GM21786 (cell line): ENCODE results near the gene CPHXL.

Experiments
- ATAC-seq: cut with Tn5 transposase; IDR thresholded peaks from one replicate; pipeline ENCODE4 v1.9.1; 2021; ENCODE audit not compliant: unreplicated experiment

CPHXL gene

GRCh38 chr16:75726390-75726789, at the start of gene CPHXL:
TSS of gene CPHXL (minus strand) at chr16:75726490. CDS start at chr16:75726442, 48 bp downstream.
- ATAC-seq: no peak

GRCh38 chr16:75774197-75774596, 47.9 kb upstream of the CPHXL start:
- no peak for ATAC-seq

DNA sequence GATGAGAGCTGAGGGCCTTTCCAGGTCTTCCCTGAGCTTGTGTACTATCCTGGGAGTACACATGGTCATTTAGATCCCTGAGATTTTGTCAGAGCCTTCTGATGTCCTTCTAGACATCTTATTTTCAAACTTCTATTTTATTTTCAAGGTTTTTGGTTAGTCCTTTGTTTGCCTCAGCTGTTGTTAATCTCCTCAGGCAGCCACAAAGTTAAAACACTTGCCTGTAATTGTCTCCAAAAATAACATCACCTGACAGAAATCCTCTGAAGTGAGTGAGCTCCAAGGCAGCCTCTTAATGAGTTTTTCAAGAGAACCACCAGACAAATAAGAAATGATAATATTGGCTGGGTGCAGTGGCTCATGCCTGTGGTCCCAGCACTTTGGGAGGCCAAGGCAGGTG, 43.8 kb upstream of the CPHXL start:
- no peak for ATAC-seq

DNA sequence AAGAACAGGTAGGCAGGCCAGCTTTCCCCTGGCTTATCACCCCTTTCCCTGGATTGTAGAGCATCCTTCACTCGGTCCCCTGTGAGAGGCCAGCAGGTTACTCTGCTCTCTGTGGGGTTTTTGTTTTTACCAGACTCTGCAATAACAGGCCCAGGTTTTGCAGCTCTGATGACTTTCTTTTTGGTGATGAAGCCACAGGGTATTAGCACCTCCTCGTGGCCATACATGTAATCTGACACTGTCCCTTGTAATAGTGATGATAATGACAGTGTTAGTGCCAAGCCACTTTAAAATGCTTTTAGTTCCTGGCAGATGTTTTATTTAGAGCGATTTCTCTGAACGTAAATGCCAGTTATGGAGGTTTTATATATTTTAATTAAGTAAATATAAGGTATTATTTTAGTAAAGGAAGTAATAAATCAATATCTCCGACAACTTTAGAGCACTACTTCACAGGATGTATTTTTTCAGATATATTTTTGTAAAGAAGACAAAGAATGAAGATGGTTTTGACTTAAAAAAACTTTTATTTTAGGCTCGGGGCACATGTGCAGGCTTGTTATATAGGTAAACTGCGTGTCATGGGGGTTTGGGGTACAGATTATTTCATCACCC, 38.0 kb upstream of the CPHXL start:
- ATAC-seq: peak; percentile 87

- no peak for ATAC-seq
These were observed 36.9 kb upstream of the CPHXL start for GRCh38 chr16:75763204-75763603.

DNA sequence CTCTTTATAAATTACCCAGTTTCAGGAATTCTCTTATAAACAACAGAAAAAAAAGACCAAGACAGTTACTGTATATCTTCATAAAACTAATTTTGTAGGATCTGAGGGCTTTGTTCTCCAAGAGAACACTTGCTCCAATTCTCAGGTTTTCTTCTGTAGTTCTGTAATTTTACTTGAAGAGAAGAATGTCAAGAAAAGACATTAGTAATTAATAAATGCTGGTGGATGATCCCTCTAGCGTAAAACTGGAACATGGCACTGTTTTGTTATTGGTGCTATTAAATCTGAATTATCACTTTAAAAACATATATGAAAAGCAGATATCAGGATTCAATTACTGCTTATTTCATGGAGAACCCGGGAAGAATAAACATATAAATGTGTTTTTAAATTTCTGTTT, 36.5 kb upstream of the CPHXL start:
- ATAC-seq: no peak

GRCh38 chr16:75761108-75761507, 34.8 kb upstream of the CPHXL start:
- peak; percentile 8 for ATAC-seq

- ATAC-seq: no peak
These were observed 33.8 kb upstream of the CPHXL start for GRCh38 chr16:75760018-75760519.

GRCh38 chr16:75758215-75758614, 31.9 kb upstream of the CPHXL start:
- no peak for ATAC-seq

- ATAC-seq: no peak
These were observed 27.9 kb upstream of the CPHXL start for GRCh38 chr16:75754141-75754540.

- ATAC-seq: no peak
These were observed 24.2 kb upstream of the CPHXL start for GRCh38 chr16:75750528-75750927.

DNA sequence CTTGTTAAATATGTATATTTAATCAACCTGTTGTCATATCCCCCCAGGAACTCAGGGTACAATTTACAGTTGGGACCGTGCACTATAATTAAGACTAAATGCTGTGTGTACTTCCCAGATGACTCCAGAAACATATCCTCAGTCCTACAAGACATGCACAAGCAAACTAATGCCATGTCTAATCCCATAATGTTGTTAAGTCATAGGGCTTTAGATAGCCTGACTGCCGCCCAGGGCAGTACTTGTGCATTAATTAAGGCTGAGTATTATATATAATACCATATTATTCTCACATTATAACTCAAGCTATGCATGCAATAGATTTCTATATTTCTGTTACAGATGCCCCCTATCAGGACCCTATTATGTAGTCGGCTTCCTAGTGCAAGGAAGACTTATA, 20.1 kb upstream of the CPHXL start:
- ATAC-seq: no peak

DNA sequence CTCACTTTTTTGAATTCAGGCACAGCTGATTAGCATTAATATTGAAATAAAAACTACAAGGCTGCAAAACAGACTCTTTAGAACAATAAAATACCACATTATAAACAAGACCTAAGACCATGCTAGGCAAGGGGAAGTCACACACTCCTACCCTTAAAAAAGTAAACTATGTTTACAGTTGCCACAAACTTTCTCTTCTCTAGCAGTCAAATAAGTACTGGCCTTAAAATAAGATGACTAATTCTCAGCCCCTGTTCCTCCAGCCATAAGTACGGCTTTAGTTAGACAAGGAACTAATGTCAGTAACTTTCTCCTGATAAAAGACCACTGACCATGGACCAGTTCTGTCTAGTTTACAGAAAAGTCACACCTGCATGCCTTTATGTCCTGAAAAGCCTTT, 19.5 kb upstream of the CPHXL start:
- peak; percentile 65 for ATAC-seq

- no peak for ATAC-seq
These were observed 19.0 kb upstream of the CPHXL start for GRCh38 chr16:75745242-75745641.

DNA sequence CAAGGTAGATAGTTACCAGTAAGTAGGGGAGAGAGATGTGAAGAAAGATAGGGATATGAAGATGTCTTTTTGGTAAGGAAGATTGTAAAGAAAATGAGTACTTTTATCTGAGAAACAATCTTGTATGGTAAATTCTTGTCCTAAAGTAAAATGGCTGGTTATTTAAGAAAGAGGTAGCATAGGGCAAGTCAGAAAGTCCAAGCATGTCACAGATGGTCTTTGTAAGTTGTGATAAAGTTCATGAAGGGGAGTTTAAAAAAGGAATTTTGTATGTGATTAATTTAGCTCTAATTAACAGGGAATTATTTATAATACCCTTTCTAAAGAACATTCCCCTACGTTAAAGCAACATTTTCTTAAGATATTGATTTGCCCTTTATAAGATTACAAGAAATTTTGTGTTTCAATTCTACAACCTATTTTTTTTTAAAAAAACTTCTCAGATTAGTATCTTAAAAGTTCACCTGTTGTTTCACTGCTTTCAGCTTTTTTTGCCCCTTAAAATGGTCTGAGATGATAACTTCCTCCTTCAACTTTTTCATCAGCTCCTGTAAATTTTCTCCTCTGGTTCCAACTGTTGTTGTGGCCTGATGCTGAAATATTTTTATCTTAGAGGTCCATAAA, 16.2 kb upstream of the CPHXL start:
- no peak for ATAC-seq

GRCh38 chr16:75733305-75734211, 7.3 kb upstream of the CPHXL start:
- ATAC-seq: no peak

- ATAC-seq: no peak
These were observed 6.6 kb upstream of the CPHXL start for GRCh38 chr16:75732871-75733270.

- no peak for ATAC-seq
These were observed 931 bp upstream of the CPHXL start for GRCh38 chr16:75727221-75727620.

GRCh38 chr16:75718452-75718851, 7.8 kb downstream of the CPHXL start:
- no peak for ATAC-seq

GRCh38 chr16:75714661-75715060, 11.6 kb downstream of the CPHXL start:
- ATAC-seq: no peak

GRCh38 chr16:75710344-75710743, 15.9 kb downstream of the CPHXL start:
- ATAC-seq: no peak

DNA sequence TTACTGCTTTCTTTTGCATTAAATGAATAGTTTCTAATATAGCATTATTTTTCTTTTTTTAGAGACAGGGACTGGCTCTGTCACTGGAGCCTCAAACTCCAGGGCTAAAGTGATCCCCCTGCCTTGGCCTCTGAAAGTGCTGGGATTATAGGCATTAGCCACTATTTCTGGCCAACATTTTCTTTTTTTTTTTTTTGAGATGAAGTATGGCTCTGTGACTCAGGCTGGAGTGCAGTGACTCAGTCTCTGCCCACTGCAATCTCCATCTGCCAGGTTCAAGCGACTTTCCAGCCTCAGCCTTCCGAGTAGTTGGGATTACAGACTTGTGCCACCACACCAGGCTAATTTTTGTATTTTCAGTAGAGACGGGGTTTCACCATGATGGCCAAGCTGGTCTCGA, 23.0 kb downstream of the CPHXL start:
- no peak for ATAC-seq
